PC-3 (cell line): ENCODE measurements around the gene NINJ2.

ENCODE experiments used
- EZH2 ChIP-seq: fragments of 300-600 bp; sonication (generic); IDR thresholded peaks from one replicate; pipeline ENCODE4 v1.6.1; 2017; ENCODE audit warnings: antibody characterized with exemption, mild to moderate bottlenecking, low read length; ENCODE audit not compliant: unreplicated experiment
- EZH2phosphoT487 ChIP-seq: fragments of 300-600 bp; sonication (generic); IDR thresholded peaks from 2 replicates; pipeline ENCODE4 v1.6.1; 2018; ENCODE audit warnings: mild to moderate bottlenecking, antibody characterized with exemption, low read length, borderline replicate concordance
- TF ChIP-seq, protein P1 (sequence below): fragments of 300-600 bp; sonication (generic); conservative IDR thresholded peaks from 2 replicates; pipeline ENCODE4 v1.5.1; 2017; ENCODE audit warnings: antibody characterized with exemption, low read depth, mild to moderate bottlenecking, low read length

DNA sequence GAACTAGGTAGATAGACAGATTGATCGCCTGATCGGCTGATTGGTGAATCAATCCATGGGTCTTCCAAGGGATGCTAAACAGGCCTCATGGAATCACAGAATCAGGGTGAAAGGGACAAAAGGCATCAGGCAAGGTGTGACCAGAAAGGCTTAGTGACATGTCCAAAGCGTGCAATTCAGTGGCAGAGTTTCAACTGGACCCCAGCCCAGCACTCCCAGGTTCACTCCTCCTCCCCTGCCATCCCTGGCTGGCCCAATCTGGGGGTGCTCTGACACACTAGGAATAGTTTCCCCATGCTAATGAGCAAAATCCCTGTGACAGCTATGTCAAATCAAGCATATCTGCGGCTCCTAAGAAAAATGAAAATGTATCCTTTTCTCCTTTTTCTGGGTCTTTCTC, 50.4 kb downstream of the NINJ2 start:
- TF ChIP-seq, protein P1, sequence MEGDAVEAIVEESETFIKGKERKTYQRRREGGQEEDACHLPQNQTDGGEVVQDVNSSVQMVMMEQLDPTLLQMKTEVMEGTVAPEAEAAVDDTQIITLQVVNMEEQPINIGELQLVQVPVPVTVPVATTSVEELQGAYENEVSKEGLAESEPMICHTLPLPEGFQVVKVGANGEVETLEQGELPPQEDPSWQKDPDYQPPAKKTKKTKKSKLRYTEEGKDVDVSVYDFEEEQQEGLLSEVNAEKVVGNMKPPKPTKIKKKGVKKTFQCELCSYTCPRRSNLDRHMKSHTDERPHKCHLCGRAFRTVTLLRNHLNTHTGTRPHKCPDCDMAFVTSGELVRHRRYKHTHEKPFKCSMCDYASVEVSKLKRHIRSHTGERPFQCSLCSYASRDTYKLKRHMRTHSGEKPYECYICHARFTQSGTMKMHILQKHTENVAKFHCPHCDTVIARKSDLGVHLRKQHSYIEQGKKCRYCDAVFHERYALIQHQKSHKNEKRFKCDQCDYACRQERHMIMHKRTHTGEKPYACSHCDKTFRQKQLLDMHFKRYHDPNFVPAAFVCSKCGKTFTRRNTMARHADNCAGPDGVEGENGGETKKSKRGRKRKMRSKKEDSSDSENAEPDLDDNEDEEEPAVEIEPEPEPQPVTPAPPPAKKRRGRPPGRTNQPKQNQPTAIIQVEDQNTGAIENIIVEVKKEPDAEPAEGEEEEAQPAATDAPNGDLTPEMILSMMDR, result no peak
- TF ChIP-seq EZH2, result no peak
- TF ChIP-seq EZH2phosphoT487, result no peak
